ENCODE data around the gene CDCA3. TPM values are rescaled to one million over a fixed set of nuclear protein-coding genes. Genes with fewer than 3 reads are reported as not detected.

The CDCA3 gene
- total and polyA plus RNA-seq, 4 experiments from 2014 or later = 0.09 to 2.0 (median 0.83) TPM

DNA sequence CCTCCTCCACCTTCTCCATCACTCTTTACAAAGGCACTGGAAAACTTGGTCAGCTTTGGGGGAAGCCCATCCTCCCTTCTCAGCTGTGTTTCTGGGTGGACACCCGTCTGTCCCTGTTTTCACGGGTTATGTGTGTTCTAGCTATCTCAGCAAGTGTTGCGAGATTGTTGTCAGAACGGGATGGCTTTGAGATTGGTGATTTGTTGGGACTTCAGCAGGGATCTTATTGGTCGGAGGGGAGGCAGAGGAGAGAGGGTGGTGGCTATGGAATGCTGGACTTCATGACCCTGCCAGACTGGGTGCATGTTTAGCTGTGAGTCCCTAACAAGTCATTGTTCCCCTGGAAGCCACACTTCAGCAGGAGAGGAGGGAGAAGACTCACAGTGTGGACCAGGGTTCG, 3.0 kb upstream of the CDCA3 start:
- Histone ChIP-seq H3K9me3 (ENCODE audit: control insufficient read depth in 1 of 2, low read length in 2 of 2) (no peaks in the 10 kb centered on the region), H3K27ac (ENCODE audit: low read depth, low read length) (peak overlapping the region; percentile 92), H3K4me3 (ENCODE audit: low read length in 2 of 2) (no peak overlapping the region), H3K4me1 (ENCODE audit: insufficient read depth, low read length) (peaks cover 37% of the 10 kb centered on the region), H3K36me3 (ENCODE audit: insufficient read depth, low read length) (peaks cover 43% of the 10 kb centered on the region), H3K27me3 (ENCODE audit: insufficient read depth, low read length) (no peaks in the 10 kb centered on the region)
- H3K36me3 Mint-ChIP-seq = peaks cover 27 to 35% of the 10 kb centered on the region in 2 donors
- peak overlapping the region in 4 of 8 donors; percentile 5 to 99 (median 62) for H3K4me3 Mint-ChIP-seq
- H3K27ac Mint-ChIP-seq = peak overlapping the region in 6 of 7 donors; percentile 74 to 100 (median 88)
- H3K4me1 Mint-ChIP-seq = peaks cover 19 to 39% (median 29%) of the 10 kb centered on the region in 4 donors
- POLR2A ChIA-PET (ENCODE audit: partially characterized antibody) = interaction anchor here (1.4 to 7.1 kb wide), 7 partner anchors 15 to 105 kb away, joined by 5 to 270 read pairs (median 22); partner anchors contain the start of genes C12orf57, CD4, ENO2 and MLF2
- no peak for DNase-seq
- CTCF ChIA-PET (ENCODE audit: partially characterized antibody) = interaction anchor here (0.5 to 5.7 kb wide), 6 partner anchors 11 to 203 kb away, joined by 4 to 102 read pairs (median 6); partner anchors contain the start of genes CD4, SPSB2 and TPI1
- intact Hi-C loops (cut with micrococcal nuclease) = no loop called here
- H3K27me3 Mint-ChIP-seq = no peaks in the 10 kb centered on the region
- H3K9me3 Mint-ChIP-seq = peaks cover 0 to 3% (median 0%) of the 10 kb centered on the region in 8 donors

DNA sequence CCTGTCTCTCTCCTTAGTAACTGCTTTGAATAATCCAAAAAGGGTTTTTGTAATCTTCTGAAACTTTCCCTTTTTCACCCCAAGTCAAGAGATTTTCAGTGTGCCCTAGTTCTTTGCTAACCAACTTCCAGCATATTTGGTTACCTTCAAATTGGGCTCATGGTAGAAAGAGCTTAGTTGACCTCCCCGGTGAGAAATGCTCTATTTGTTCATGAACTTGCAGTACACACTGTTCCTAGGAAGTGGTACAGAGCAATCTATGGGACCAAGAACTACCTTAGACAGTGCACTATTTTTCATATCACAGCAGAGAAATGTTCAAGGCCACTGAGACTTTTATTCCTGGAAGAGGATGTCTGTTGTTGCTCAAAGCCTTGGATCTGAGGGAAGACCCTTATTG, 2.5 kb upstream of the CDCA3 start:
- Histone ChIP-seq H3K27me3 (ENCODE audit: insufficient read depth, low read length) (no peaks in the 10 kb centered on the region), H3K36me3 (ENCODE audit: insufficient read depth, low read length) (peaks cover 39% of the 10 kb centered on the region), H3K4me1 (ENCODE audit: insufficient read depth, low read length) (peaks cover 37% of the 10 kb centered on the region), H3K27ac (ENCODE audit: low read depth, low read length) (peak overlapping the region; percentile 92), H3K9me3 (ENCODE audit: control insufficient read depth in 1 of 2, low read length in 2 of 2) (no peaks in the 10 kb centered on the region), H3K4me3 (ENCODE audit: low read length in 2 of 2) (peak overlapping the region in 1 of 2 donors; percentile 62)
- Mint-ChIP-seq H3K36me3 (peaks cover 23 to 32% of the 10 kb centered on the region in 2 donors), H3K9me3 (peaks cover 0 to 3% (median 0%) of the 10 kb centered on the region in 8 donors), H3K4me3 (peak overlapping the region; percentile 3 to 99 (median 95)), H3K4me1 (peaks cover 19 to 39% (median 29%) of the 10 kb centered on the region in 4 donors), H3K27me3 (no peaks in the 10 kb centered on the region), H3K27ac (peak overlapping the region; percentile 82 to 100 (median 99))
- intact Hi-C loops (cut with micrococcal nuclease) = loop anchor here (2.0 kb wide), 1 partner anchor 297 kb away; the partner anchor contains the start of gene IFFO1
- DNase-seq = no peak
- CTCF ChIA-PET (ENCODE audit: partially characterized antibody) = interaction anchor here (0.5 to 5.7 kb wide), 9 partner anchors 9 to 283 kb away, joined by 3 to 102 read pairs (median 5); partner anchors contain the start of genes CD4, MLF2, SPSB2 and TPI1
- POLR2A ChIA-PET (ENCODE audit: partially characterized antibody) = interaction anchor here (1.2 to 7.1 kb wide), 15 partner anchors 16 to 383 kb away, joined by 3 to 270 read pairs (median 22); partner anchors contain the start of genes C12orf57, C1RL, CD4 and COPS7A

DNA sequence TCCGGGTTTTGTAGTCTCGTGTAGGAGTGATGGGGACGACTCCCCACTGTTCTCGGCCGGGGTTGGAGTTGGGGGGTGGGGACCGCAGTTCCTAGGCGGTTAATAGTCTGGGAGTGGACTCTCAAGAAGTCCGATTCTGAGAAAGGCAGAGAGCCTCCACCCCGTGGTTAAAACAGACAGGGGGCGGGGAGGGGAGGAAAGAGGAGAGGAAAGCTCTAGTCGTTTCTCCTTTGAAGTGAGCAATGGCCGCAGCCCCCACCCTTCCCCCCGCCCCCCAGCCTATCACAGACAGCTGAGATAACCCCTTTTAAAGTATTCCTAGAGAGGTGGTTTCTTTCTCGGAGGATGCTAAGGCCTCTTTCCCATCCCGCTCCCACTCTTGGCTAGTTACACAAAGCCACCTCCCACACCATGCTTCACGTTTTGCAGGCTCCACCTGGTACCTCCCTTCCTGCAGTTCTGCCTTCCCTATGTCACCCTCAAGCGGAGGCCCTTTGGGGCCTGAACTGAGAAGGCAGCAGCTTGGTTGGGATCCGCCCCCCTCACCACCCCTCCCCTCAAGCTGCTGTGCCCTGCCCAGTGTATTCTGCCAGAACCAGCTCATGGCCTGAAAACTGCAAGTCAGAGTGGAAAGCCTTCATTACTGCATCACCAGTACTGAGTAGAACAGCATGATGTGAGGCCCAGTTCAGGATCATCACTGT, 1.7 kb upstream of the CDCA3 start:
- H3K4me3 ChIP-seq (ENCODE audit: low read length in 2 of 2) = peak overlapping the region; percentile 62 to 97
- H3K27ac ChIP-seq (ENCODE audit: low read depth, low read length) = peak overlapping the region; percentile 92
- intact Hi-C loops (cut with micrococcal nuclease) = loop anchor here (1.0 to 2.0 kb wide), 12 partner anchors 14 to 360 kb away; partner anchors contain the start of genes CHD4, EMG1, IFFO1 and ING4
- H3K27me3 Mint-ChIP-seq = no peaks in the 10 kb centered on the region
- H3K27me3 ChIP-seq (ENCODE audit: insufficient read depth, low read length) = no peaks in the 10 kb centered on the region
- H3K36me3 ChIP-seq (ENCODE audit: insufficient read depth, low read length) = peaks cover 31% of the 10 kb centered on the region
- ChIA-PET POLR2A (ENCODE audit: partially characterized antibody) (interaction anchor here (0.6 to 7.1 kb wide), 41 partner anchors 9 to 382 kb away, joined by 3 to 270 read pairs (median 5); partner anchors contain the start of genes C12orf57, C1RL, CD4 and COPS7A), CTCF (ENCODE audit: partially characterized antibody) (interaction anchor here (0.7 to 5.7 kb wide), 16 partner anchors 10 to 513 kb away, joined by 3 to 102 read pairs (median 4); partner anchors contain the start of genes CD4, MLF2, P3H3 and PTMS)
- H3K4me3 Mint-ChIP-seq = peak overlapping the region; percentile 88 to 99 (median 95)
- H3K27ac Mint-ChIP-seq = peak overlapping the region; percentile 82 to 100 (median 99)
- no peaks in the 10 kb centered on the region for H3K9me3 ChIP-seq (ENCODE audit: control insufficient read depth in 1 of 2, low read length in 2 of 2)
- H3K4me1 Mint-ChIP-seq = peaks cover 19 to 39% (median 29%) of the 10 kb centered on the region in 4 donors
- peak; percentile 56 to 85 (median 64) for DNase-seq
- H3K36me3 Mint-ChIP-seq = peaks cover 19 to 28% of the 10 kb centered on the region in 2 donors
- peaks cover 0 to 3% (median 0%) of the 10 kb centered on the region in 8 donors for H3K9me3 Mint-ChIP-seq
- peaks cover 37% of the 10 kb centered on the region for H3K4me1 ChIP-seq (ENCODE audit: insufficient read depth, low read length)

DNA sequence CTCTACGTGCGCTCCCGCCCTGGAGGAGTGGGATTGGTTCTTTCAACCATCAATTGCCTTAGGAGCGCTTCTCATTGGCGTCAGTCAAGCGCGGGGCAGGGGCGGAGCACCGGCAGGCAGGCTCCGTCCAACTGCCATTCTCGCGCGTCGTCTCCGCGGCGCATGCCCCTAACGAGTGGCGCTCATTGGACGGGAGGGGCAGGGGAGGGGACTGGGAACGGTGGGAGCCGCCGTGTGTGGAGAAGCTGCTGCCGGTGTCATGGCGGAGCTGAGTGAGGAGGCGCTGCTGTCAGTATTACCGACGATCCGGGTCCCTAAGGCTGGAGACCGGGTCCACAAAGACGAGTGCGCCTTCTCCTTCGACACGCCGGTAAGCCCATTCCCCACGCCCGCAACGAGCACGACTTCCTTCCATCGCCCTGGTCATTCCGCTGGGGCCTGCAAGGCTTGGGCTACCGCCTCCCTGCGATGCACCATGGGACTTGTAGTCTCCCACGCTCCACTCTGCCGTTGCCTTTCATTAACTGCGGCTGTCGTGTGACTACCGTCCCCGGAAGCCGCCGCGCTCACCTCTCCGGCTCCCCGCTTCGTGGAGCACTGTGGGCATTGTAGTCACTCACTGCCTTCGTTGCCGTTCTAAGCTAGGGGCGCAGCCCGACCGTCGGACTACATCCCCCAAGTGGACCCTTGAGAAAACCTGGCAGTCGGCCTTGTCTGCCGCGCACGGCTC, 1.0 kb upstream of the CDCA3 start, which contains the start of gene USP5:
USP5 (plus strand) TSS at position 230 of the 730 bp plus-strand sequence; CDS start at position 260, 30 bp downstream.
- Histone ChIP-seq H3K4me1 (ENCODE audit: insufficient read depth, low read length) (peaks cover 37% of the 10 kb centered on the region), H3K4me3 (ENCODE audit: low read length in 2 of 2) (peak within 1 kb of the TSS; percentile 62 to 97), H3K9me3 (ENCODE audit: control insufficient read depth in 1 of 2, low read length in 2 of 2) (no peaks in the 10 kb centered on the region), H3K27ac (ENCODE audit: low read depth, low read length) (peak within 1 kb of the TSS; percentile 92), H3K36me3 (ENCODE audit: insufficient read depth, low read length) (peaks cover 24% of the 10 kb centered on the region), H3K27me3 (ENCODE audit: insufficient read depth, low read length) (no peaks in the 10 kb centered on the region)
- H3K9me3 Mint-ChIP-seq = peaks cover 0 to 3% (median 0%) of the 10 kb centered on the region in 8 donors
- CTCF ChIA-PET (ENCODE audit: partially characterized antibody) = interaction anchor here (0.6 to 5.7 kb wide), 20 partner anchors 10 to 513 kb away, joined by 3 to 102 read pairs (median 4); partner anchors contain the start of genes MLF2, P3H3, PTMS and SPSB2
- H3K36me3 Mint-ChIP-seq = peaks cover 12 to 21% of the 10 kb centered on the region in 2 donors
- intact Hi-C loops (cut with micrococcal nuclease) = loop anchor here (1.0 to 2.0 kb wide), 15 partner anchors 15 to 359 kb away; partner anchors contain the start of genes CHD4, COPS7A, EMG1 and IFFO1
- H3K4me3 Mint-ChIP-seq = peak within 1 kb of the TSS; percentile 88 to 99 (median 95)
- H3K27ac Mint-ChIP-seq = peak within 1 kb of the TSS; percentile 82 to 100 (median 99)
- peaks cover 18 to 36% (median 27%) of the 10 kb centered on the region in 4 donors for H3K4me1 Mint-ChIP-seq
- no peaks in the 10 kb centered on the region for H3K27me3 Mint-ChIP-seq
- DNase-seq = peak; percentile 99 to 100 (median 99)
- POLR2A ChIA-PET (ENCODE audit: partially characterized antibody) = interaction anchor here (0.6 to 7.1 kb wide), 52 partner anchors 9 to 788 kb away, joined by 3 to 270 read pairs (median 5); partner anchors contain the start of genes C12orf57, C1RL, CD4 and COPS7A

DNA sequence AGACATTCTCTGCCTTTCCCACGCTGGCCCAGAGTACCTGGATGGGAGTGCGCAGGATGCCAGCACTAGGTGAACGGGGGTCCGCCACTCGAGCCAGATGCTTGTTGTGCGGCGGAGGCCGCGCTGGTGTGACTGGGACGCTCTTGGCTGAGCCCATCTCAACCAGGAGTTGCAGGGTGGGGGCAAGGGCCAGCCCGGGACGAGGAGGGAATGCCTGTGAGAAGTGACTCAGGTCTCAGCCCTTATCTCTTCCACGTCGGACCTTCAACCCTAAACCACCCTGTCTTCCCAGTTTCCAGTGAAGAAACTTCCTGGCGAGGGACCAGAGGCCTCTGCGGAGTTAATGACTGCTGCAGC, 312 bp downstream of the CDCA3 start:
- peak overlapping the region in 6 of 7 donors; percentile 82 to 100 (median 99) for H3K27ac Mint-ChIP-seq
- ChIA-PET POLR2A (ENCODE audit: partially characterized antibody) (interaction anchor here (0.7 to 7.1 kb wide), 24 partner anchors 9 to 790 kb away, joined by 3 to 270 read pairs (median 9); partner anchors contain the start of genes C12orf57, COPS7A, ENO2 and LPAR5), CTCF (ENCODE audit: partially characterized antibody) (interaction anchor here (0.8 to 5.7 kb wide), 12 partner anchors 12 to 263 kb away, joined by 3 to 102 read pairs (median 5); partner anchors contain the start of genes MLF2, PTMS, SPSB2 and TPI1)
- Histone ChIP-seq H3K27me3 (ENCODE audit: insufficient read depth, low read length) (no peaks in the 10 kb centered on the region), H3K36me3 (ENCODE audit: insufficient read depth, low read length) (peaks cover 10% of the 10 kb centered on the region), H3K9me3 (ENCODE audit: control insufficient read depth in 1 of 2, low read length in 2 of 2) (no peaks in the 10 kb centered on the region), H3K4me3 (ENCODE audit: low read length in 2 of 2) (peak overlapping the region in 1 of 2 donors; percentile 62), H3K4me1 (ENCODE audit: insufficient read depth, low read length) (peaks cover 37% of the 10 kb centered on the region), H3K27ac (ENCODE audit: low read depth, low read length) (peak overlapping the region; percentile 92)
- DNase-seq = peak in 1 of 5 donors; percentile 43
- H3K9me3 Mint-ChIP-seq = peaks cover 0 to 3% (median 0%) of the 10 kb centered on the region in 8 donors
- H3K4me1 Mint-ChIP-seq = peaks cover 18 to 36% (median 27%) of the 10 kb centered on the region in 4 donors
- H3K27me3 Mint-ChIP-seq = no peaks in the 10 kb centered on the region
- intact Hi-C loops (cut with micrococcal nuclease) = loop anchor here (1.0 to 2.0 kb wide), 3 partner anchors 16 to 126 kb away; partner anchors contain the start of genes COPS7A and MLF2
- H3K36me3 Mint-ChIP-seq = peaks cover 5 to 12% of the 10 kb centered on the region in 2 donors
- peak overlapping the region in 6 of 8 donors; percentile 88 to 99 (median 95) for H3K4me3 Mint-ChIP-seq

Measured in CD4-positive, alpha-beta memory T cell (primary cell).